Activated gamma-delta T cell treated with anti-CD3 and anti-CD28 coated beads, Interleukin-2, amount 50 U/mL, for 16 hours (primary cell): ENCODE measurements around the gene RAD50.
"Not testable (repeated sequence)": the region's sequence is repeated elsewhere in the genome, so short reads cannot be mapped to it uniquely, and the experiment has no call there.

ENCODE experiments used
- DNase-seq: peaks from one replicate; pipeline ENCODE4 v3.0.0-alpha.2; 2020; ENCODE audit warnings: low read depth

Gene RAD50

GRCh38 chr5:132557478-132558172 lies 848 bp downstream of the RAD50 start:
- no peak for DNase-seq

GRCh38 chr5:132559383-132560060 lies 2.7 kb downstream of the RAD50 start:
- DNase-seq = no peak

GRCh38 chr5:132561601-132562000 lies 4.8 kb downstream of the RAD50 start:
- DNase-seq = no peak

GRCh38 chr5:132564555-132564954 lies 7.8 kb downstream of the RAD50 start:
- not testable (repeated sequence) for DNase-seq

GRCh38 chr5:132566657-132567056 lies 9.9 kb downstream of the RAD50 start:
- no peak for DNase-seq

- no peak for DNase-seq
Observed at GRCh38 chr5:132576123-132576522, 19.3 kb downstream of the RAD50 start.

GRCh38 chr5:132584560-132584959 lies 27.8 kb downstream of the RAD50 start:
- DNase-seq = not testable (repeated sequence)

- no peak for DNase-seq
Observed at GRCh38 chr5:132586063-132586462, 29.3 kb downstream of the RAD50 start.

- DNase-seq = no peak
Observed at GRCh38 chr5:132589467-132589866, 32.7 kb downstream of the RAD50 start.

GRCh38 chr5:132591145-132591544 lies 34.4 kb downstream of the RAD50 start:
- DNase-seq = no peak

GRCh38 chr5:132592521-132592920 lies 35.7 kb downstream of the RAD50 start:
- no peak for DNase-seq

- no peak for DNase-seq
Observed at GRCh38 chr5:132594170-132594569, 37.4 kb downstream of the RAD50 start.

GRCh38 chr5:132595624-132596023 lies 38.8 kb downstream of the RAD50 start:
- no peak for DNase-seq

GRCh38 chr5:132601071-132601728 lies 44.4 kb downstream of the RAD50 start:
- DNase-seq = no peak

GRCh38 chr5:132607095-132607494 lies 50.3 kb downstream of the RAD50 start:
- no peak for DNase-seq

- no peak for DNase-seq
Observed at GRCh38 chr5:132608107-132608506, 51.3 kb downstream of the RAD50 start.

GRCh38 chr5:132611965-132612364 lies 55.2 kb downstream of the RAD50 start:
- DNase-seq = no peak

- no peak for DNase-seq
Observed at GRCh38 chr5:132612846-132613245, 56.1 kb downstream of the RAD50 start.

GRCh38 chr5:132621699-132622098 lies 64.9 kb downstream of the RAD50 start:
- DNase-seq = no peak

GRCh38 chr5:132622608-132623007 lies 65.8 kb downstream of the RAD50 start:
- no peak for DNase-seq

- no peak for DNase-seq
Observed at GRCh38 chr5:132627470-132627869, 70.7 kb downstream of the RAD50 start.

GRCh38 chr5:132628814-132629213 lies 72.0 kb downstream of the RAD50 start:
- no peak for DNase-seq

GRCh38 chr5:132629230-132629944 lies 72.6 kb downstream of the RAD50 start:
- DNase-seq = no peak
